NCI-H524 treated with DMSO at 0.1 percent for 48 hours (cell line): ENCODE results near the gene COCH.
"Not testable (repeated sequence)": the region's sequence is repeated elsewhere in the genome, so short reads cannot be mapped to it uniquely, and the experiment has no call there.

ENCODE experiments used
- DNase-seq: peaks from one replicate; lab custom pipeline; 2025; lab: John Stamatoyannopoulos, UW

COCH gene

GRCh38 chr14:30875788-30876053, 1.4 kb downstream of the COCH start:
- DNase-seq = no peak

DNA sequence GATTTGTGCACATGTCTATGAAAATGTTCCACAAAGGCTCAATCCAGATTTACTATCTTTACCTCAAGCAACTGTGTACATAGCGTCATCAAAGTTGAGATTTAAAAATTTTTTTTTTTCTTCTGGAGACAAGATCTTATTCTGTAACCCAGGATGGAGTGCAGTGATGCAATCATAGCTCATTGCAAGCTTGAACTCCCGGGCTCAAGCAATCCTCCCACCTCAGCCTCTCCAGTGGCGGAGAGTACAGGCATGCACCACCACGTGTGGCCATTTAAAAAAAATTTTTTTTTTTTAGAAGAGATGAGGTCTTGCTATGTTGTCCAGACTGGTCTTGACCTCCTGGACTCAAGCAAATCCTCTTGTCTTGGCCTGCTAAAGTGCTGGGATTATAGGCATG, 2.3 kb downstream of the COCH start:
- no peak for DNase-seq

DNA sequence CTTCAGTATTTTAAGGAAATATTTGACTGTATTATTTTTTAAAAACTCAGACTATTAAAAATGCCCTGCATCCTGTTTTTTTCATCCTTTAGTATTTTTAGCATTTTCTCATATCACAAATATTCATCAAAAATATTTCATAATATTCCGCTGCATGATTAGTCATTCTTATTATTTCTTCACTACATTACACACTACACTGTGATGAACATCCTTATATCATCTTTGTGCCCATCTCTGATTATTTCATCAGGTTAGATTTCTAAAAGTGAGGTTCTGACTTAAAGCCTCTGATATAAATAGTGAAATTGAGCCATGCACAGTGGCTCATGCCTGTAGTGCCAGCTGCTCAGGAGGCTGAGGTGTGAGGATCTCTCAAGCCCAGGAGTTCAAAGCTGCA, 8.1 kb downstream of the COCH start:
- DNase-seq = no peak

- no peak for DNase-seq
Measured at GRCh38 chr14:30883508-30884294, 9.3 kb downstream of the COCH start.

GRCh38 chr14:30884901-30885300, 10.5 kb downstream of the COCH start:
- DNase-seq = no peak

- no peak for DNase-seq
Measured at GRCh38 chr14:30885840-30886740, 11.7 kb downstream of the COCH start.

DNA sequence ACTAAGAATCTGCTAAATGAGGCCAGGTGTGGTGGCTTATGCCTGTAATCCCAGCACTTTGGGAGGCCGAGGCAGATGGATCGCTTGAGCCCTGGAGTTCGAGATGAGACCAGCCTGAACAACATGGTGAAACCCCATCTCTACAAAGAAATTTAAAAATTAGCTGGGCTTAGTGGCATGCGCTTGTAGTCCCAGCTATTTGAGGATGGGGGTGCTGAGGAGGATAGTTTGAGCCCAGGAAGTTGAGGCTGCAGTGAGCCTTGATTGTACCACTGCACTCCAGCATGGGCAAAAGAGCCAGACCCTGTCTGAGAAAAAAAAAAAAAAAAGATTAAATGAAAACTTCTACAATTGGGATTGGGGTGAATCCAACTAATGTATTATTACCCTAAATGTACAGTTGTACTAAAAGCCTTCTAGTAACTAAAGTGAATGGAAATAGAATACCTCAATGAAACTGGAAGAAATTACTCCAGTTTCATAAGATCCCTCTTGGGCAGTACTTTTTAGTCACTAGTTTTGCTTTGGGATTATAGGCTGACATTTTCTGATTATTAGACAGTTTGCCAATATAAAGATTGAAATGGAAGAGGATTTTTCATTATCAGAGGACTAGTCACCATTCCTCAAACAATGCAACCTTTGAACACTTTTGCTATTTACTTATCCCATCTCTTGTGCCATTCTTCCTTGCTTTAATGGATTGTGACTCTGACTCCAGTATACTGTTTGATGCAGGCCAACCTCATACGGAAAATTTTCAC, 14.3 kb downstream of the COCH start:
- peak; percentile 47 for DNase-seq

GRCh38 chr14:30889244-30889594, 14.9 kb downstream of the COCH start:
- no peak for DNase-seq

GRCh38 chr14:30893819-30894218, 19.5 kb downstream of the COCH start:
- DNase-seq = no peak

DNA sequence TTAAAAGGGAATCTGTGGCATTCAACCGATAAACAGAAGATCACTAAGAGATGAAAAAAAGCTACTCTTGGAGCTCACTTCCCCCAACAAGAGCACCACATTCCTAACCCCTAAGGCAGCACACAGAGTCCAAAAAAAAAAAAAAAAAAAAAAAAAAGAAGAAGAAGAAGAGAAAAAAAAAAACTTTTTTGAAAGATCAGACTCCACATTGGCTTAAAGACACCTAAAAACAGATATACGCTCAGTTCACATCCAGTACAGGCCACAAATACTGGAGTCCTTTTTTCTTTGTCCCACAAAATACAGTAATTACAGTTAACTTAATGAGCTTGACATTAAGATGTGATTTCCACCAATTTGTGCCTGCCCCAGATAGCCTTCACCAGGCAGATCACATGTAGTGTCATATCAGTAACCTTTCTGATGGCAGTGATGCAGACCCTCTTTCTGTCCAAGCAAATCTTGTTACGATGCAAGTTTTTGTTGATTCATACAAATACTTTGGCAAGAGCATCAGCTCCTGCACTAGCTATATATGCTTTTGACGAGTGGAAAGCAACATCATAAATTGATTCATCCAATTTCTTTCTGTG, 20.7 kb downstream of the COCH start:
- DNase-seq = no peak

DNA sequence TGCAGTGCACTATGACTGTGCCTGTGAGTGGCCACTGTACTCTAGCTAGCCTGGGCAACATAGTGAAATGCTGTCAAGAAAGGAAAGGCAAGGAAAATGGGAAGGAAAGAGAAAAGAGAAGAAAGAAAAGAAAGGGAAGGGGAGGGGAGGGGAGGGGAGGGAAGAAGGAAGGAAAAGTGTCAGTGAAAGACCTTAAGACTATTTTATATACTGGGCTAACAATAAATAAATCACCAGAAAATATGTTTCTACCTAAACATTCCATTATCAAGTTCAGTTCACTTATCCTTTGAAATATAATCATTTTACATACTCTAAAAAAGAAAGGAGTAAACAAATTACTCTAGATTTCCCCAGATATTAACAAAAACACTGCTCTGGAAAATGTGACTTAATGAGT, 22.1 kb downstream of the COCH start:
- no peak for DNase-seq

- not testable (repeated sequence) for DNase-seq
Measured at GRCh38 chr14:30897121-30897520, 22.8 kb downstream of the COCH start.

GRCh38 chr14:30903285-30904124, 29.1 kb downstream of the COCH start:
- DNase-seq = no peak

DNA sequence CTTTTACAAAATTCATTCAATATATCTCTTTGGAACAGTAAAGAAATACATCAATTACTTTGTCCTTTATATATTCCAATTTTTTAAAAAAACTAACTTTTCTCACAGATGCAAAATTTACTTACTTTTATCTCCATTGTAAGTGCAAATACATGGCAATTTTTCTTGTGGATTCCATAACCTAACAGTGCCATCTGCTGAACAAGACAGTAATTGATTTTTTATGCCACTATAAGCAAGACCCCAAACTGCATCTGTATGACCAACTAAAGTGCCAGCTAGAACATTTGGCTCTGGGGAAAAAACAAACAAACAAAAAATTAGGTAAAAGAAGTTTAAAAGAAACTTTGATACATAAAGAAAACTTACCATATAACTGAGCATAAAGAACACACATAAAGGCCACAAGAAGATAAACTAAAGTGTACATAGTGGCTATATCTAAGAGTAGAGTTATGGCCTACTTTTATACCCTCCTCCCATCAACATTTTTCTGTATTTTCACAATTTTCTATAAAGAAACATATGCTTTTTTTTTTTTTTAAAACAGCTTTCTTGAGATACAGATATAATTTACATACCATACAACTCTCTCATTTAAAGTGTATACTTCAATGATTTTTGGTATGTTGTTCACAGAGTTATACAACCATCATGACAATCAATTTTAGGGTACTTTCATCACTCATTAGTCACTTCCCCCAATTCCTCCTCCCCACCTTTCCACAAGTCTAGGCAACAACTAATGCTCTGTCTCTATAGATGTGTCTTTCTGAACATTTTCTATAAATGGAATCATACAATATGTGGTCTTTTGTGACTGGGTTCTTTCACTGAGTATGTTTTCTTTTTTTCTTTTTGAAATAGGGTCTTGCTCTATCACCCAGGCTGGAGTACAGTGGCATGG, 32.6 kb downstream of the COCH start:
- no peak for DNase-seq

GRCh38 chr14:30907659-30908057, 33.3 kb downstream of the COCH start:
- DNase-seq = no peak

DNA sequence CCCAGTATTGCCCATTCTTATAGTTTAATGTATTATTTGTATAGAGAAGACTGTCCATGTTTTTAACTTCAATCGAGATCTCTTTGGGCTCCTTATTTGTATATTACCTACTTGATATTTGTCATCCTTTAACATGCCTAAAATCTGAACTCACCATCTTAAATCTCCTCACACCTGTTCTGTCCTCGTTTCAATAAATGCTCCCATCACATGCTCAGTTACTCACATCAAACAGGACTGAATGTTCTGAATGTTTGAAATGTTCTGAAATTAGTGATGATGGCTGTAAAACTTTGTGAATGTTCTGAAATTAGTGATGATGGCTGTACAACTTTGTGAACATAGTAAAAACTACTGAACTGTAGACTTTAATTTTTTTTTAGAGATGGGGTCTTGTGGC, 34.5 kb downstream of the COCH start:
- DNase-seq = no peak

DNA sequence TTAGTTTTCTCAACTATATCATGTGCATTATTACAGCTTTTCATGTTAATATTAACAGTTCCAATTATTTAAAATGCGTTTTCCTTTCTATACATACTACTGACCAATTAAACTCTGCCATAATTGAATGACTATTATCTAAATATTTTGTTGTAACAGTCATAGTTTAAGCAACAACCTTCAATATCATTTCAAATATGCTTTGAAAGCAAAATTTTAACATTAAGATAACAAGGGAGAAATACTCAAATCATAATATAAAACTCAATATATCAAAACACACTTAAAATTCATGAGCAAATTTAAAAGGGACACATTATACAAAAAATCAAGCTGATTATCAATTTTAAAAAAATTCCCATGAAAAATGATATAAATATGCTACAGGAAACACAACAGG, 40.5 kb downstream of the COCH start:
- DNase-seq = no peak

- DNase-seq = no peak
Measured at GRCh38 chr14:30915596-30915995, 41.2 kb downstream of the COCH start.

DNA sequence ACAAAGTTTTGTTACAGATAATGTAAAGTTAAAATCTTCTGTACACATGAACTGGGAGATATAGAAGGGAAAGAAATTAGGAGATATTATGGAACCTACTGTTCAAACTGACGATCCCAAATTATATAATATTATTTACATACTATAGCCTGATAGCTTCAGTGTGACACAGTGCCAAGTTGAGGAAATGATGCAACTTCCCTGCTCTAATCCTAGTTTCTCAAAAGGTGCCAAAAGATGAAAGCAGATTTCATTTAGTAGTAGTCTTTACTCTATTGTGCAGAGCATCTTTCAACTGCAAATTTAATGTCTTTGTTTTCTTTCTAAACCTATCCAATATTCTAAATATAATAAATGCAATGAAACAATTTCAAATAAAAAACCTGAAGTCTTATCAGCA, 46.9 kb downstream of the COCH start:
- DNase-seq = no peak

- no peak for DNase-seq
Measured at GRCh38 chr14:30921788-30922187, 47.4 kb downstream of the COCH start.

GRCh38 chr14:30925254-30925653, 50.9 kb downstream of the COCH start:
- DNase-seq = no peak
